HG03520 (cell line): ENCODE data around the gene DNAH2.
A peak's percentile ranks its signal among the peaks of the same experiment; 100 is the strongest.

Experiments
- ATAC-seq: cut with Tn5 transposase; IDR thresholded peaks from one replicate; pipeline ENCODE4 v1.9.1; 2021; ENCODE audit warnings: mild to moderate bottlenecking, moderate library complexity; ENCODE audit not compliant: unreplicated experiment

The DNAH2 gene, protein sequence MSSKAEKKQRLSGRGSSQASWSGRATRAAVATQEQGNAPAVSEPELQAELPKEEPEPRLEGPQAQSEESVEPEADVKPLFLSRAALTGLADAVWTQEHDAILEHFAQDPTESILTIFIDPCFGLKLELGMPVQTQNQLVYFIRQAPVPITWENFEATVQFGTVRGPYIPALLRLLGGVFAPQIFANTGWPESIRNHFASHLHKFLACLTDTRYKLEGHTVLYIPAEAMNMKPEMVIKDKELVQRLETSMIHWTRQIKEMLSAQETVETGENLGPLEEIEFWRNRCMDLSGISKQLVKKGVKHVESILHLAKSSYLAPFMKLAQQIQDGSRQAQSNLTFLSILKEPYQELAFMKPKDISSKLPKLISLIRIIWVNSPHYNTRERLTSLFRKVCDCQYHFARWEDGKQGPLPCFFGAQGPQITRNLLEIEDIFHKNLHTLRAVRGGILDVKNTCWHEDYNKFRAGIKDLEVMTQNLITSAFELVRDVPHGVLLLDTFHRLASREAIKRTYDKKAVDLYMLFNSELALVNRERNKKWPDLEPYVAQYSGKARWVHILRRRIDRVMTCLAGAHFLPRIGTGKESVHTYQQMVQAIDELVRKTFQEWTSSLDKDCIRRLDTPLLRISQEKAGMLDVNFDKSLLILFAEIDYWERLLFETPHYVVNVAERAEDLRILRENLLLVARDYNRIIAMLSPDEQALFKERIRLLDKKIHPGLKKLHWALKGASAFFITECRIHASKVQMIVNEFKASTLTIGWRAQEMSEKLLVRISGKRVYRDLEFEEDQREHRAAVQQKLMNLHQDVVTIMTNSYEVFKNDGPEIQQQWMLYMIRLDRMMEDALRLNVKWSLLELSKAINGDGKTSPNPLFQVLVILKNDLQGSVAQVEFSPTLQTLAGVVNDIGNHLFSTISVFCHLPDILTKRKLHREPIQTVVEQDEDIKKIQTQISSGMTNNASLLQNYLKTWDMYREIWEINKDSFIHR (N-terminal part only)

DNA sequence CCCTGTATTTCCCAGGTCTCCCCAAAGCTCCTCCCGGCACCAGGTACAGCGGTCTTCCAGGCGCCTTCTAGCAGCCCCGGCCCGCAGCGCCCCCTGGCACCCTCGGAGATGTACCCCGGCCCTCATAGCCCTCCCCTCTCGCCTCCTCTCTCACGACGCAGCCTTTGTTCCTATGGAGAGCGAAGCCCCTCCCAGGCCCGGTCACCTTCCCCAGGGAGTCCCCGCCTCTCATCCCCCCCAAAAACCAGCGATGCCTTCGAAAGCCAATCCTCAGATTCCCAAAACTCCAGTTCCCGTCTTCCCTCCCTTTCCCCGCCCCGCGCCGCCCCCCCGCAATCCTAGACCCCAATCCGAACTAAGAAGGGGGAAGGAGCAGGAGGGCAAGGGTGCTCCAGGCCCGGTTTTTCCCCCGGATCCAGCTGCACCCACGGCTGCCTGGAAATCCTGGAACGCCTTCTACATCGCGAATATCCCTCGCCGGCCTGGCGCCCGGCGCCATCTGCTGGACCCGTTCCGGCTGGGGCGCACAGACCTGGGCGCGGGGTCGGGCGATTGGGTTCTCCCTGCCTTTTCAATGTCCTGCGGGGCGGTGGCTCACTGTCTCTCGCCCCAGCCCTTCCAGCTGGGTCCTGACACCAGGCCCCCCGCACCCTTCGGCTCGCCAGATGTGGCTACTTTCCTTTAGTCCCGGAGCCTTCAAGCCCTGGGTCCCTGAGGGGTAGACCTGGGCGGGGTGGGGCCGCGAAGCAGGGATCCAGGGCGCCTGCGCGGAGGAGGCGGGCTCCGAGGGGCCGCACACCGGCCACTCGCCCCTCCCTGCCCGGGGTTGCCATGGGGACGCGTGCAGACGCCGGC is at the start of gene DNAH2:
Gene DNAH2, plus strand, starts transcription at position 844 of the 855 bp plus-strand sequence. CDS start 1,991 bp downstream, outside the sequence.
- ATAC-seq, result no peak

DNA sequence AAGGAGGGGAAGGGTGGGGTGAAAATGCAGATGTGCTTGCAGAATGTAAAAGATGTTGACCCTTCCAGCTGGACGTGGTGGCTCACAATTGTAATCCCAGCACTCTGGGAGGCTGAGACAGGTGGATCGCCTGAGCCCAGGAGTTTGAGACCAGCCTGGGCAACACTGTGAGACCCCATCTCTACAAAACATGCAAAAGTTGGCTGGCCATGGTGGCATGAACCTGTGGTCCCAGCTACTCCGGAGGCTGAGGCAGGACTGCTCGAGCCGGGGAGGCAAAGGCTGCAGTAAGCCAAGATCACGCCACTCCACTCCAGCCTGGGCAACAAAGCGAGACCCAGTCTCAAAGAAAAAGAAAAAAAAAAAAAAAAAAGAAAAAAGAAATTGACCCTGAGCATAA is 49.1 kb upstream of the DNAH2 start:
- no peak for ATAC-seq

DNA sequence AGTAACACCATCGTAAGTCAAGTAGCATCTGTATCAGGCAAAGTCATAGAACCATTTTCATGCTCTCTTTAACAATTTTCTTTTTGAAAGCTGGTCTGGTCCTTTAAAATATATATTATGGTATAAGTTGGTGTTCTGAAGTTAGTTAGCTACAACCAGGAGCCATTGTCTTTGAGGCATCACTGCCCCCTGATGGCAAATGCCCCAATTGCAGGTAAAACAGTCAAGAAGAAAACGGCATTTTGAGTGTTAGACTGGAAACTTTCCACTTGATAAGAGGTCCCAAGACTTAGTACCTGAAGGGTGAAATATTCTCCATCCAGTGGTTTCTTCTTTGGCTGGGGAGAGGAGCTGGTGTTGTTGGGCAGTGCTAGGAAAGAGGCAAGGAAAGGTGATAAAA is 44.3 kb upstream of the DNAH2 start:
- ATAC-seq, result no peak

DNA sequence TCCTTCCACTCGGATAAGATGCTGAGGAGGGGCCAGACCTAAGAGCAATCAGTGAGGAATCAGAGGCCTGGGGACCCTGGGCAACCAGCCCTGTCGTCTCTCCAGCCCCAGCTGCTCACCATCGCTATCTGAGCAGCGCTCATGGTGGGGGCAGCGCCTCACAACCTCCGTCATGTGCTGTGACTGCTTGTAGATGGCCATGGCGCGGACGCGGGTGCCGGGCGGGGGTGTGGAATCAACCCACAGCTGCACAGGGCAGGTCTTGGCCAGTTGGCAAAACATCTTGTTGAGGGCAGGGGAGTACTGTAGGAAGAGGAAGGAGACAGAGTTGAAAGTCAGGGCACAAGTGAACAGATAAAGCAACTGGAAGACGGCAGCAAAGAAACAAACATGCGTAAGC is 42.6 kb upstream of the DNAH2 start:
- ATAC-seq, result no peak

DNA sequence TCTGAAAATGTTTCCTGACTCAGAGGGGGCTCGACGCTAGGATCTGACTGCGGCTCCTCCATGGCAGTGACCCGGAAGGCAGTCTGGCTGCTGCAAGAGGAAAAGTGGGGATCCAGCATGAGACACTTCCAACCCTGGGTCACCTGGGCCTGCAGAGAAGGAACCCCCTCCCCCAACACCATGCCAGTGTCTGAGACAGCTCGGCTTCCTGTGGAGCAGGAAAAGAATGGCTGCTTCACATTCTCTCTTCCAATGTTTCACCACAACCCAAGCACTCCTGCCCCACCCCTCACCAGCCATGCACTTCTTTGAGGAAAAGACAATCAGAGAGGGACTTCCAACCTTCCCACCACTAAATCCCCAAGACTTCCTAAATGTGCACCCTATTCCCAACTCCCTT is 41.0 kb upstream of the DNAH2 start:
- no peak for ATAC-seq

DNA sequence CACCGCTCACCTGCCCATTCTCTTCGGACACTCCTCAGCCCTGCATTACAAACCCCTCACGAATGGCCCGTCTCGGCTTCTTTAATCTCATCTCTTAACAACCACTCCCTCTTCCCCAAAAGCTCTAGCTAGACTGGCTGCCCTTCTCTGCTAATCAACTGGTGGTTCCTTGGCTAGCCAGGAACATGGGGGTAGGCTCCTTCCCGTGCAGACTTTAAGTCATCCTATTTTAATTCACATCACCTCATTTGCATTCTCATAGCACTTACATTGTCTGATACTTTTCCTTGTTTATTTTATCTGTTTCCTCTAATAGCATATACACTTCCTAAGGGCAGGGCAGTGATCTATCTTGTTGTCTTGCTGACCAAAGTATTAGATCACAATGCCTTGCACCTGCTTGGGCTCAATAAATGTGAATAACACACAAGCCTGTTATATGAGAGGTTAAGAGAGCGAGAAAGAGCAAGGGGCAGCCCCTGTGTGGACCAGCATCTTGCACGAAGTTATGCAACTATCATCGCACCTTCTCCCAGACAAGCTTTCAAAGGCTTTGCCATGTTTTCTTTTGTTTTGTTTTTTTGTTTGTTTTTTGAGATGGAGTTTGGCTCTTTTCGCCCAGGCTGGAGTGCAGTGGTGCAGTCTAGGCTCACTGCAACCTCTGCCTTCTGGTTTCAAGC is 40.0 kb upstream of the DNAH2 start:
- no peak for ATAC-seq

DNA sequence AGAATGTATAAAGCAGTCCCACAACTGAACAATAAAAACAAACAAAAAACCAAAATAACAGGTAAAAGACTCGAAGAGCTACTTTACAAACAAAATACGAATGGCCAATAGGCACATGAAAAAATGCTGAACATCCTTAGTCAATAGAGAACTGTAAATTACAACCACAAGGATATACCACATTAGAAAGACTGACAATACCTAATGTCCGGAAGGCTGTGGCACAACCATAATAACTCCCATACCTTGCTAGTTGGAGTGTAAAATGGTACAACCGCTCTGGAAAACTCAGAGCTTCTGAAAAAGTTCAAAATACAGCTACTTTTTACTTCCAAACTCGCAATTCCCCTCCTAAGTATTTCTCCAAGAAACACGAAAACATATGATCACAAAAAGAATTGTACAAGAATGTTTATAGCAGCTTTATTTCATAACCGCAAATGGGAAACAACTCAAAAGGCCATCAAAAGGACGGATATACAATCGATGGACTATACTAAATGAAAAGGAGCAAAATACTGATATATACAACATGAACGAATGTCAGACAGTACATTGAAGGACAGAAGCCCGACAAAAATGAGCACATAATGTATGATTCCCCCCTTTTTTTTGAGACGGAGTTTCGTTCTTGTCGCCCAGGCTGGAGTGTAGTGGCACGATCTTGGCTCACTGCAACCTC is 32.6 kb upstream of the DNAH2 start:
- no peak for ATAC-seq

DNA sequence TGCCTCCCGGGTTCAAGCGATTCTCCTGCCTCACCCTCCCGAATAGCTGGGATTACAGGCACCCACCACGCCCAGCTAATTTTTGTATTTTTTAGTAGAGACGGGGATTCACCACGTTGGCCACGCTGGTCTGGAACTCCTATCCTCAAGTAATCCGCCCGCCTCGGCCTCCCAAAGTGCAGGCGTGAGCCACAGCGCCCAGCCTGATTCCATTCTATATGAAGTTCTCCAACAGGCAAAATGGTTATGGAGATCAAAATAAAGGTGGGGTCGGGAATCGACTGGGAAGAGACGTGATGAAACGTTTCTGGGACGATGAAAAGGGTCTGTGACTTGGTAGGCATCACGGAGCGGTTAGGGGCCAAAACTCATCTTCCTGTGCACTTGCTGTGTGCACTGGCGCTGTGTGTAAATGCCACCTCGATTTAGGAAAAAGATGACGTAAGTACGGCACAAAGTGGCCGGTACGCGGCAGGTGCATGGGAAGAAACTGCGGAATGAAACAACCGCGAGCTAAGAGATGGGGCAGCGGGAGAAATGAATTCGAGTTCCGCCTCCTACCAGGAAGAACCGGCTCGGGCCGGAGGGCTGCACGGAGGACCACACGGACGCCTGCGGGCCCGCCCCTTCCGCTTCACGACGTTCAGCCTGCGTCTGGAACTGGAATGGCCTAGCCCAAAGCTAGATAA is 31.9 kb upstream of the DNAH2 start:
- peak; percentile 41 for ATAC-seq

DNA sequence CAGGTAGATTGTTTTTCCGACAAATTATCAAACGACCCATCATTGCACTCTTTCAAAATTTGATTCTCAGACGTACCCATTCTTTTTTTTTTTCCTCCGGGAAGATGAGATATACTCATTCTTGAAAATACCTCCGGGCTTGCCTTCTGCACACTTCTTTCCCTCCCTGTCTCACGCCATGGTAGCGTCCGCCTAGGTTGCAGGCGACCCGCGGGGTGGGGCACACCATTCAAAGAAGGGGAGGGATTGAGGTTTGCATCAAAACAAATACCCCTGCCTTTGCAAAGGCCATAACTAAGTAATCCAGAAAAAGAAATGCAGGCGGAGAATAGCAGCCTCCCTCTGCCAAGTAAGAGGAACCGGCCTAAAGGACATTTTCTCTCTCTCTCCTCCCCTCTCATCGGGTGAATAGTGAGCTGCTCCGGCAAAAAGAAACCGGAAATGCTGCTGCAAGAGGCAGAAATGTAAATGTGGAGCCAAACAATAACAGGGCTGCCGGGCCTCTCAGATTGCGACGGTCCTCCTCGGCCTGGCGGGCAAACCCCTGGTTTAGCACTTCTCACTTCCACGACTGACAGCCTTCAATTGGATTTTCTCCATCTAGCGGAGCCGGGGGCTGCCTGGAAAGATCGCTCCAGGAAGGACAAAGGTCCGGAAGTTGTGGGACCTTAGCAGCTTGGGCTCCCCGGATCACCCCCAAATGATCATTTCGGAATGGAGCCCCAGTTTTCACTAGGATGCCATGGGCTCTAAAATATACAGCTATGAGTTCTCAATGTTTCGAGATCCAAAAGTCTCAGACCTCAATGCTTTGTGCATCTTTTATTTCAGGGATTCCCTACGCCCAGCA is 31.1 kb upstream of the DNAH2 start:
- peak; percentile 34 for ATAC-seq

DNA sequence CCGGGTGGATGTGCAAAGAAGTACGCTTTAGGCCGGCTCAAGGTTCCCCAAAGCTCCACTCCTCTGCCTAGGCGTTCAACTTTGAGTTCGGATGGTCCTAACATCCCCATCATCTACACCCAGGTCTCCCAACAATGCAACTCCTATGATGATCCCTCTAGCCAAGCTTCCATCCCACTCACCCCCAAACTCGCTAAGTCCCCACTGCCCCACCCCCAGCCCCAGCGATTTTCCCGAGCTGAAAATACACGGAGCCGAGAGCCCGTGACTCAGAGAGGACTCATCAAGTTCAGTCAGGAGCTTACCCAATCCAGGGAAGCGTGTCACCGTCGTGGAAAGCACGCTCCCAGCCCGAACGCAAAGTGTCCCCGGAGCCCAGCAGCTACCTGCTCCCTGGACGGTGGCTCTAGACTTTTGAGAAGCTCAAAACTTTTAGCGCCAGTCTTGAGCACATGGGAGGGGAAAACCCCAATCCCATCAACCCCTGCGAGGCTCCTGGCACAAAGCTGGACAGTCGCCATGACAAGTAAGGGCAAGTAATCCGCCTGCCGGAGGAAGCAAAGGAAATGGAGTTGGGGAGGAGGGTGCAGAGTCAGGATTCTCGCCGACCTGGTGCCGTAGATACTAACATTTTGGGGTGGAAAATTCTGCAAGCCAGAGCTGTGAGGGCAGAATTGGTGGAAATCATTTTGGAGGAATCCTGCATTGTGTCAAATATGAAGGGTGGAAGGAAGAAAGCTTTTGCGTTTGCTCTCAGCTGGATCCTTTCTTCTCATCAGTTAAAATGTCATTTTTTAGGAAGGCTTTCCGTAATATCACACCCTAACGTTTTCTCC is 30.3 kb upstream of the DNAH2 start, which contains the start of gene TP53:
Gene TP53, minus strand, starts transcription at position 419 of the 836 bp plus-strand sequence. CDS start 10,896 bp downstream, outside the sequence.
- peak; percentile 28 for ATAC-seq

DNA sequence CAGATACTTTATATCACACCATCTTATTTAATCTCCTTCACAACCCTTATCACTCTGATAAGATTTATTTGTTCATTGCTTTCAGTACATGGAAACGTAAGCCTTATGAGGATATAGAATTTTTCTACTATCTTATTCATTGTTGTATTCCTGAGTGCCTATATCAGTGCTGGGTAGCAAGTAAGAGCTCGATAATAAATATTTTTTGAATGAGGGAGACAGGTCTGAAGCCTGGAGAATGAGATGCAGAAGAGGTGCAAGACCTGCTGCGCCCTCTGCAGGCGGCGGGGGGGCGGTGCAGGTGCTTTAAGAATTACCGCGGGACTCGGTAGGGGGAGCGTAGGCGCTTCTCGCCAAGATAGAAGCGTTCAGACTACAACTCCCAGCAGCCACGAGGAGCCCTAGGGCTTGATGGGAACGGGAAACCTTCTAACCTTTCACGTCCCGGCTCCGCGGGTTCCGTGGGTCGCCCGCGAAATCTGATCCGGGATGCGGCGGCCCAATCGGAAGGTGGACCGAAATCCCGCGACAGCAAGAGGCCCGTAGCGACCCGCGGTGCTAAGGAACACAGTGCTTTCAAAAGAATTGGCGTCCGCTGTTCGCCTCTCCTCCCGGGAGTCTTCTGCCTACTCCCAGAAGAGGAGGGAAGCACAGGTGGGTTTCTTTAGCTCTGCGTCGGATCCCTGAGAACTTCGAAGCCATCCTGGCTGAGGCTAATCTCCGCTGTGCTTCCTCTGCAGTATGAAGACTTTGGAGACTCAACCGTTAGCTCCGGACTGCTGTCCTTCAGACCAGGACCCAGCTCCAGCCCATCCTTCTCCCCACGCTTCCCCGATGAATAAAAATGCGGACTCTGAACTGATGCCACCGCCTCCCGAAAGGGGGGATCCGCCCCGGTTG is 29.4 kb upstream of the DNAH2 start, which contains the start of gene WRAP53:
Gene WRAP53, plus strand, starts transcription at position 570 of the 900 bp plus-strand sequence. Its CDS starts 172 bp downstream, at position 742.
- peak; percentile 69 for ATAC-seq

DNA sequence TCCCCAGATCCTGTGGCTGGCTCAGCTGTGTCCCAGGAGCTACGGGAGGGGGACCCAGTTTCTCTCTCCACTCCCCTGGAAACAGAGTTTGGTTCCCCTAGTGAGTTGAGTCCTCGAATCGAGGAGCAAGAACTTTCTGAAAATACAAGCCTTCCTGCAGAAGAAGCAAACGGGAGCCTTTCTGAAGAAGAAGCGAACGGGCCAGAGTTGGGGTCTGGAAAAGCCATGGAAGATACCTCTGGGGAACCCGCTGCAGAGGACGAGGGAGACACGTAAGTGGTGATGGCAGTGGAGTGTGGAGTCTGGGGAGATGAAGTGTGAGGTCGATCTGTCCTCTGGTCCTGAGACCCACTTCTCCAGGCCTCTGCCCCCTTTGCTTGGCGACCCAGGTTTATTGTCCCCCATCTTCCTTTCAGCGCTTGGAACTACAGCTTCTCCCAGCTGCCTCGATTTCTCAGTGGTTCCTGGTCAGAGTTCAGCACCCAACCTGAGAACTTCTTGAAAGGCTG is 28.7 kb upstream of the DNAH2 start:
- no peak for ATAC-seq

DNA sequence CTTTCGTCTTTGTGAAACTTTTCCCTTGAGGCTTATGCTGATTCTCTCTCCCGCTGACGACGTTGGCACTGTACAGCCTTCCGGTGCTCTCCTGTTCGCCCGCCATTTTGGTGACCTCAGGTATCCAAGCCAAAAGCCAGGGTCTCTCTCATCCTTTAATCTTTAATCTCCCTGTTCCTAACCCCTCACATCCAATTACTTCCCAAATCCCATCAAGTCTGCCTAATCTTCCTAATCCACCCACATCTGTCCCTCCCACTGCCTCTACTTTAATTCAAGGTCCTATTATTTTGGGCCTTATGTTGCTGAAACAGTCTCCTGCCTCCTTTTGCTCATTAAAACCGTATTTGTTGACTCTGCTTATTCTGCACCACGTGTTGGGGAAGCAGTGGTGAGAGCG is 22.0 kb upstream of the DNAH2 start:
- ATAC-seq, result no peak

DNA sequence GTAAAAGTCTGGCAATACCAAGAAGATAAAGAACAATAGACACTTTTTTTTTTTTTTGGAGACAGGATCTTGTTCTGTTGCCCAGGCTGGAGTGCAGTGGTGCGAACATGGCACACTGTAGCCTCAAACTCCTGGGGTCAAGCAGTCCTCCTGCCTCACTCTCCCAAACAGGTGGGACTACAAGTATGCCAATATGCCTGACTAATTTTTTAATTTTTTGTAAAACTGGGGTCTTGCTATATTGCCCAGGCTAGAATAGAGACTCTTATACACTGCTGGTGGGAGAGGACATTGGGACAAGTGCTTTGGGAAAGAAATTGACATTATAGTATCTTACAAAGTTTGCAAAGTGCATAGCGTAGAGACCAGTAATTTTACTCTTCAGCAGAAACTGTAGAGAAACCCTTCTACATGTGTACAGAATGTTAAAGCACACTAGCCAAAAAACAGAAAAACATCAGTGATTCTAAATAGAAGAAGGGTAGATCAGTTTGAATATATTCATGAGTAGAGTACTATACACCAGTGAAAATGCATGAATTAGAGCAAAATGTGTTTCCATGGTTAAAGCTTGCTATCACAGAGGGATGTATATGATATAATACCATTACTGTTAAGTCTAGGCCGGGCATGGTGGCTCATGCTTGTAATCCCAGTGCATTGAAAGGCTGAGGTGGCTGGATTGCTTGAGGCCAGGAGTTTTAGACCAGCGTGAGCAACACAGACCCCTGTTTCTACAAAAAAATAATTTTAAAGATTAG is 19.5 kb upstream of the DNAH2 start:
- ATAC-seq, result no peak

DNA sequence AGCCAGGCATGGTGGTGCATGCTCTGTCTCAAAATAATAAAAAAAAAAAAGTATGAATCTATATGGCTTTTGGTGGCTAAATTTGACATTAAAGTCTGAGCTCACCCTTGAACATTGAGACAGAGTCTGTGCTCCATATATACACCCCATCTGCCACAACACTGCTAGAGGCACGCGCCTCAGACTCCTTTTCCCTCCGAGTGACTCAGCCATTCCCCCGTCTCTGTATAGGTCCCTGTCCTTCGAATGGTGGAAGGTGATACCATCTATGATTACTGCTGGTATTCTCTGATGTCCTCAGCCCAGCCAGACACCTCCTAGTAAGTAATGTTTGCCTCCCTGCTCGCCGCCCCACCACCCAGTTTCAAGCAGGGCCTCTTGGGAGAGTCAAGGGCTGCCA is 17.0 kb upstream of the DNAH2 start:
- no peak for ATAC-seq
